ENCODE data around the gene GOLPH3.

The GOLPH3 gene

DNA sequence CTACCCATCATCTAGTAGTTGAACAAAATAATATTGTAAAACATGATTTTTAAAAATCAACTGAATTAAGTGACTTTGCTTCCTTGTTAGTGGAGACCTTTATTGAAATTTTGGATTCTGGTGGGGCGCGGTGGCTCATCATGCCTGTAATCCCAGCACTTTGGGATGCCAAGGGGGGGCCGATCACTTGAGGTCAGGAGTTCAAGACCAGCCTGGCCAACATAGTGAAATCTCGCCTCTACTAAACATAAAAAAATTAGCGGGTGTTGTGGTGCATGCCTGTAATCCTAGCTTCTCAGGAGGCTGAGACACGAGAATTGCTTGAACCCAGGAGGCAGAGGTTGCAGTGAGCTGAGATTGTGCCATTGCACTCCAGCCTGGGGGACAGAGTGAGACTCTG, 95.3 kb downstream of the GOLPH3 start:
- in situ Hi-C loops (cut with MboI; ENCODE audit: low sequenced_read_pairs) = loop anchor here (25.0 kb wide), 1 partner anchor 492 kb away; no protein-coding TSS in a partner anchor

DNA sequence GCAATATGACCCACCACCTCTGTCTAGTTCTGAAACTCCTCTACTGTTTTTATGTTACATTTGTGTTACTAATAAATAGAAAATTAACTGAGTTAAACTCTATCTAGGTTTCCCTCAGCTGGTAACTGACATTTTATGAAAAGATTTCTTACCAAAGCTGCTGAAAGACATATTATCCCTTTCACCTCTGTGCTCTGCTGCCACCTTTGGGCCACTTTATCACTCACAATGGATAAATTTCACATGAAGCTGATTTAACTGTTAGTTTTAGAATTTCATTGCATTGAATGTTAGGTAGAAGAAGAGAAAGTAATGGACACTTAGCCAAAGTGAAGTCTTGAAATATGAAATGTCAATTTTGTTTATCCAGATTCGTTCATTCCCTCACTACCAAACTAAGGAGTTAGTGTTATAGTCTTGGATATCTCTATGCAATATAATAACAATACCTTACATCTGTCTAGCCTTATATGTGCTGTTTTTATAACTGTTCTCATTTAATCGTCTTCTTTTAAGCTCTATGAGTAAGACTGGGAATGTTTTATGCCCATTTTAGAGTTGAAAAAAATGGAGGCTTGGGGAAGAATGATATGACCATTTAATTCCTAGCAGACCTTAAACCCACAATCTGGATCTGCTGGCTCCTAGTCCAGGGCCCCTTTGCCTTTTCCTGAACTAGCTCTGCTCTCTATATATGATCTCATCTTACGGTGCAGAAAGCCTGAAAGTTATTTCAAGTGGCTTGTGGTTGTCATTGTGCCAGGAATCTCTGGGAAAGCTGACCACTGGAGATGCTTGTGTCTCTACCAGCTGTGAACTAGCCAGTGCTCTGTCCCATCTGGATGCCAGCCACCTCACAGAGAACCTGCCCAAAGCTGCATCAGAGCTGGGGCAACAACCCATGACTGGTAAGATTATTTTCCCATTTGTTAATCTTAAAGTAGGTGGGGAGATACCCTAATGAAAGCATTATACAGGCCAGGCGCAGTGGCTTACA, 97.1 kb downstream of the GOLPH3 start:
- in situ Hi-C loops (cut with MboI; ENCODE audit: low sequenced_read_pairs) = loop anchor here (25.0 kb wide), 1 partner anchor 490 kb away; no protein-coding TSS in a partner anchor

Data from HL-60/S4 treated with retinoic acid at 250 ng/mL for 4 days and 3 days (cell line).